GM19372 (cell line): ENCODE results near the gene ANAPC7.
A peak's percentile ranks its signal among the peaks of the same experiment; 100 is the strongest.
"Not testable (repeated sequence)": the region's sequence is repeated elsewhere in the genome, so short reads cannot be mapped to it uniquely, and the experiment has no call there.

ENCODE experiments used
- ATAC-seq: cut with Tn5 transposase; IDR thresholded peaks from one replicate; pipeline ENCODE4 v1.9.1; 2021; ENCODE audit warnings: mild to moderate bottlenecking, low read depth, moderate library complexity; ENCODE audit not compliant: unreplicated experiment

ANAPC7 gene, protein sequence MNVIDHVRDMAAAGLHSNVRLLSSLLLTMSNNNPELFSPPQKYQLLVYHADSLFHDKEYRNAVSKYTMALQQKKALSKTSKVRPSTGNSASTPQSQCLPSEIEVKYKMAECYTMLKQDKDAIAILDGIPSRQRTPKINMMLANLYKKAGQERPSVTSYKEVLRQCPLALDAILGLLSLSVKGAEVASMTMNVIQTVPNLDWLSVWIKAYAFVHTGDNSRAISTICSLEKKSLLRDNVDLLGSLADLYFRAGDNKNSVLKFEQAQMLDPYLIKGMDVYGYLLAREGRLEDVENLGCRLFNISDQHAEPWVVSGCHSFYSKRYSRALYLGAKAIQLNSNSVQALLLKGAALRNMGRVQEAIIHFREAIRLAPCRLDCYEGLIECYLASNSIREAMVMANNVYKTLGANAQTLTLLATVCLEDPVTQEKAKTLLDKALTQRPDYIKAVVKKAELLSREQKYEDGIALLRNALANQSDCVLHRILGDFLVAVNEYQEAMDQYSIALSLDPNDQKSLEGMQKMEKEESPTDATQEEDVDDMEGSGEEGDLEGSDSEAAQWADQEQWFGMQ

DNA sequence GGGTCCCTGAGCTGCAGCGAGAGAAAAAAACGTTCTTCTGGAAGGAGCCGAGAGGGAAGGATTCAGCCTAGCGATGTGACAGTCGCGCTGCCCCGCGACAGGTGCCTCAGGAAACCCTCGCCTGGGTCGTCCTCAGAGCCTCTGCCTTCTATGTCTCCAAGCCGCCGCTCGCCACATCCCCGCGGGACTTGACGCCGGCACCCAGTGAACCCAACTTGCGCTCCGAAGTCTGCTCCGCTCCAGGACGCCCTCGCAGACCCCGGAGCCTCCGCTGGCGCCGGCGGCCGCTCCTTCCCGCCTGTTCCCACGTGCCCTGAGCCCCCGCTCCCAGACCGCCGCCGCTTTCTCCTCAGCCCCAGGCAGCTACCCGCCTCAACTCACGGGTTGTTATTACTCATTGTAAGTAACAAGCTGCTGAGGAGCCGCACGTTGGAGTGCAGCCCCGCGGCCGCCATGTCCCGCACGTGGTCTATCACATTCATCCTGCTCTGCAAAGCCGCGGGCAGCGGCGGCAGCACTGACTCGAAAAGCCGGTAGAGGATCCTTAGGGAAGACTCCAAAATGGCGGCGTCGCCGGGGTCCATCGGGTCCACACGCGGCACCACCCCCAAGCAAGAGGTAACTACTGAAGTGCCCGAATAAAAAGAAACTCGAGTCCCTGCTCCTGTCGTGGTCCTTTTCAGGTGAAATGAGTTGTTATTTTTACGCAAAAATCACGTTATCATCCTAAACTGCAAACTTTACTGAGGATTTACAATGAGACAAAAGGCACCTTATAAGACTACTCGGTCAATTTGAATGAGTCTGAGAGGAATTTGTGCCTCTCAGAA is at the start of gene ANAPC7:
TSS of gene ANAPC7 (minus strand) at position 563 of the 830 bp plus-strand sequence. CDS start at position 482, 81 bp downstream.
- ATAC-seq = peak; percentile 69

DNA sequence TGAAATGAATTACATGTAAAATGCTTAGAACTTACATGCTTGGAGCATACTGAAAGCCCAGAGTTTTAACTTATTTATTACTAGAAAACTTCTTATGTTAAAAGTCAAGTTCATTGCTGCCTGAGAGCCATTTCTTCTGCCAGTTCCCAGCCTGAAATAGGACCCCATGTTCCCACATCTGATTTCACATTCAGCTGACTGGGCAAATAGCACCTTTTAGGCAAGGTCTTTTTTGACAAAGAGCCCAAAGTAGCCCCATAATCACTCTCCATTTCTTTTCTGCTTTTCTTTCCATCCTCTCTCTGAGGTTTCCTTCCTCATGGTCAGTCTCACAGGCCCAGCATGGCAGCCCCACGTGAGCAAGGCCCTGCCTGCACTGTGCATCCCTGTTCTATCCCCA is 47.8 kb upstream of the ANAPC7 start:
- no peak for ATAC-seq

DNA sequence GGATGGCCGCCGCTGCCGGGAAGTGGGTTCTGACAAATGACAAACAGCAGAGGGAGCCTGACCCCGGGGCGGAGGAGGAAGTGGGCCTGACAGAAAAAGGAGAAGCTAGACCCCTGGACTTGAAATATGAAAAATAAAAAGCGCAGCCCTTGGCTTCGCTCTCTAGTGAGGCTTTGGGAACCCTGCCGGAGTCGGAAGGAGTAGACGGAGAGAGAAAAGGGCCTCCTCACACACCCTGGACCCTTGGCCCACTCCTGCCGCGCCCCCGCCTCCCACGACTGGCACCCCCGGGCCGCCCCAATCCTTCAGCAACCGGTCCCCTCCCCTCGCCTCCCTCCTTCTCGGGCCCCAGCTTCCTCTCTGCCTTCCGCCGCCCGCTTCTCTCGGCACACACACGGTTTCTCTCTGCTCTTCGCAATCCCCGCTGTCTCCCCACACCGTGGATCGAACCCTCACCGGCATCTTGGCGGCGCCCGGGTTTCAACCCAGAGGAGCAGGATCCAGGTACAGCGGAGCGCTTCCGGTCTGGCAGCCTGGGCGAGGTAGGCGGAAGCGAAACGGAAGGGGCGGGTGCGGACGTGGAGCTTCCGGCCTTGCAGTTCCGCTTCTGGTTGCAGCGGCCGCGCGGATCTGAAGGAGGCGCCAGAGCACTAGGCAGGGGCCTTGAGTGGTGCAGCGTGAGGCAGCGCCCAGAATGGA is 46.4 kb upstream of the ANAPC7 start, which contains the start of gene ARPC3:
TSS of gene ARPC3 (minus strand) at position 539 of the 699 bp plus-strand sequence. CDS start at position 462, 77 bp downstream.
- peak; percentile 91 for ATAC-seq

DNA sequence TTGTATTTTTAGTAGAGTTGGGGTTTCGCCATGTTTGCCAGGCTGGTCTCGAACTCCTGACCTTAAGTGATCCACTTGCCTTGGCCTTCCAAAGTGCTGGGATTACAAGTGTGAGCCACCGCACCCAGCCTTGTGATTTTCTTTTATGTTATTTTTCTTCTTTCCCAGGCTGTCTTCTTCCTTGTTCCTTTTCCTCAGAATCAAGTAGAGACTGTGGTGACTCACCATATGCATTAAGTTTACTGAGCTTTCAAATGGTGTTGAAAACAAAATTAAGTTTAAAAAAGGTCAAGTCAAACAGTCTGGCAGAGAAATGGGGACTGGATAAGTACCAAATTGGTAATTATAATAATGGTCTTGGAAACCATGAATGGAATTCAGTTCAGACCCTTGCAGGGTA is 40.9 kb upstream of the ANAPC7 start:
- no peak for ATAC-seq

DNA sequence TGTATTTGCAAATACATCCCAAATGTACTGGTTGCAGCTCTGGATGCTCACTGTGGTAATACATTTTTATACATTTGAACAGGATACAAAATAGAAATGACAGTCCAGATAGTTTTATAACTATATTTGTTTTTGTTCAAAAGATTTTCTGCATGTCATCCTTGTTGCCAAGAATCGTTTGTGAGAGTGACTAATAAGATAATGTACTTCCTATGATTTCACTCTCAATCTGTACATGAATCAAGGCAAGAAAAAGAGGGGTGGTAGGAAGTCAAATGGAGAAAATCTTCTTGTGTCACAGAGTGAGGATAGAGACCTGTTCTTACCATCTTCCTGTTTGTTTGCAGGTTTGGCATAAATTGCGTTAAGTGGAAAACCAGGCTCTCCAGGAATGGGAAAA is 32.7 kb upstream of the ANAPC7 start:
- no peak for ATAC-seq

DNA sequence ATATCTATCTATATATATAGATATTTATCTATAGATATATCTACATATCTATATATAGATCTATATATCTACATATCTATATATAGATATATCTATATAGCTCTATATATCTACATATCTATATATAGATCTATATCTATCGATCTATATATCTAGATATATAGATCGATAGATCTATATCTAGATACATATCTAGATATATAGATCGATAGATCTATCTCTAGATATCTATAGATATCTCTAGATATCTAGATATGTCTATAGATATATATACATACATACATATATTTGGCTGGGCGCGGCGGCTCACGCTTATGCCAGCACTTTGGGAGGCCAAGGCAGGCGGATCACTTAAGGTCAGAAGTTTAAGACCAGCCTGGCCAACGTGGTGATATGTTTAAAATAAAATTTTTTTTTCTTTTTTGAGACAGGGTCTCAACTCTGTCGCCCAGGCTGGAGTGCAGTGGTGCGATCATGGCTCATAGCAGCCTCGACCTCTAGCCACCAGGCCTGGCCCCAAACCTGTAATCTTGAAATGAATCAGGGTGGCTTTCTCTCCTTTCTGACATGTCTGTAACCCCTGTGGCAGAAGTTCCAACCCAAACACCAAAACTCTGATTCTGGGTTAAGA is 28.6 kb upstream of the ANAPC7 start:
- peak; percentile 11 for ATAC-seq

DNA sequence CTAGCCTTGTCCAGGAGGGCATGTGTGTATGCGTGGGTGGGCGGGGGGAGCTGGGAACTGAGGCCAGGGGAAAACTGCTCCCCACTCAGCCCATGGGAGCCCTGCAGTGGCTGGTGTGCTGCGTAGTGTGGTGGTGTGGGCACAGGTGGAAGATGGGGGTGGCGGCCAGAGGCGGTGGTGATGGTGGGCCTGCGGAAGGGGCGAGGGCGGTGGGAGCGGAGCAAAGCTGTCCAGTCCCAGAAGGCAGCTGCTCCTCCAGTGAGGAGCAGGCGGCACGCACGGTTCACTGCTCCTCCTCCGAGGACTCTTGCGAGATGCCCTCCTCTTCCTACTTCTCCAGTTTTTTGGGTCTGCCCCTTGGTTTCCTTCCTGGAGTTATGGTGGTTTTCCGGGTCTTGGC is 26.2 kb upstream of the ANAPC7 start:
- not testable (repeated sequence) for ATAC-seq

DNA sequence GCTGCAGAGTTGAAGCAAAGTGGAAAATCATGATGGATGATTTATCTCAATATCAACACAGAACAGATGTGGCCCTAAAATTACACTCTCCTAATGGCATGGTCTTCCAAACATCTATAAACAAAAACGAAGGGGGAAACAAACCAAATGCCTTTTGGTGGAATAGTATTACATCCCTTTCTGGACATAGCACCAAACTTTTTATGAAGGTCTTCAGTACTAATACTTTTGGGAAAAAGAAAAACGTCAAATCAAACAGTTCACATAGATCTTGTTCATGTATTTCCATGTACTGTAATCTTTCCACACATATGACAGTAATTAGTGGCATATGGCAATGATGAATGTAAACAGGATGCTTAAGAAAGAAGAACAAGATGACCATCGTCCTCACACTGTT is 22.9 kb upstream of the ANAPC7 start:
- no peak for ATAC-seq

DNA sequence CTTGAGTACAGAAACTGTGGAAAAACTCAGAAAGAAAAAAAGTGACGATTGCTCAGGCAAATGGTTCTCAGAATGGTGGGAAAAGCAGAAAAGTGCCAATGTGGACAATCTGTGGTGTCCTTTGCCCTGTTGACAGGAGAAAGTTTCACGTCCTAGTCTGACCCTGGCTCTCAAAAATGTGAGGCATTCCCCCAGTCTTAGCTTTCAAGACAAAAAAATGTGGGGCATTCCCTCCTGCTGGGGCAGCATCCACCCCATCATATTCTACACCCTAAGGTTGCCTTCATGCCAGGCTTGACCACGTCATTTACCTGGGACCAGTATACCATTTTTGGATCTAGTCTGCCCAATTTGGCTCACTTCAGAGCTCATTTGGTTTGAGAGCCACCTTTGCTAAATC is 20.7 kb upstream of the ANAPC7 start:
- ATAC-seq = no peak

DNA sequence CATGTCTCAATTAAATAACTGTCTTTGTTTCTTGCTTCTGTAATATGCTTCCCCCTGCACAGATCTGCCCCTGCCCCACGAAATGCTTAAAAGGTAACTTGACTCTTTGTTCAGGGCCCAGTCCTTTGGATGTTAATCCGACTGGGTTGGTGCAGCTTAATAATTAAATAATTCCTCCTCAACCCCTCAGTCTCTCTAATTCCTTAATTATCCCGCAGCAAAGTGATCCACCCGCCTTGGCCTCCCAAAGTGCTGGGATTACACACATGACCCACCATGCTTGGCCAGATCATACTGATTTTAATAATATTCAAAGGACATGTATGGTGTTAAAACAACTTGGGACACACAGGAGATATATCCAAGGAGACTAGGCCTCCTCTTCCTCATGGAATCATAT is 18.2 kb upstream of the ANAPC7 start:
- ATAC-seq = no peak

DNA sequence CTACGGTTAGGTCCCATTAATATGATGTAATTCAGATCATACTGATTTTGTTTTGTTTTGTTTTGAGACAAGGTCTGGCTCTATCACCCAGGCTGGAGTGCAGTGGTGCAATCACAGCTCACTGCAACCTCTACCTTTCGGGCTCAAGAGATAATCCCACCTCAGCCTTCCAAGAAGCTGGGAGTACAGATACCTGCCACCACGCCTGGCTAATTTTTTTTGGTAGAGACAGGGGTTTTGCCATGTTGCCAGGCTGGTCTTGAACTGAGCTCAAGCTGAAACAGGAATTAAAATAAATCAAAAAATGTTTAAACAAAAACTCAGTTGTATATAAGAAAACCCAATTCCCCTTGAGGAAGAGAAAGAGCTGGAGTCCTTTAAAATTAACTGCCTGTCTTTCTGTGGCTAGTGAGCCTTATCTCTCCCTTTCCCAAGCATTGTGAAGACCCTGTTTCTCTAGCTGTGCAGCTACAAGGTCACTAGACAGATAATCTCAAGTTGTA is 17.7 kb upstream of the ANAPC7 start:
- no peak for ATAC-seq

DNA sequence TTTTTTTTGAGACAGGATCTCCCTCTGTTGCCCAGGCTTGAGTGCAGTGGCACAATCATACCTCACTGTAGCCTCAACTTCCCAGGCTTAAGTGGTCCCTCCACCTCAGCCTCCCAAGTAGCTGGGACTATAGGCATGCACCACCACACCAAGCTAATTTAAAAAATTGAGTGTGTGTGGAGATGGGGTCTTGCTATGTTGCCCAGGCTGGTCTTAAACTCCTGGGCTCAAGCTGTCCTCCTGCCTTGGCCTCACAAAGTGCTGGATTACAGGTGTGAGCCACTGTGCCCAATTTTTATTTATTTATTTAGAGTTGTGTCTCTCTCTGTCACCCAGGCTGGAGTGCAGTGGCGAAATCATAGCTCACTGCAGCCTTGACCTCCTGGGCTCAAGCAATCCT is 17.1 kb upstream of the ANAPC7 start:
- ATAC-seq = not testable (repeated sequence)

DNA sequence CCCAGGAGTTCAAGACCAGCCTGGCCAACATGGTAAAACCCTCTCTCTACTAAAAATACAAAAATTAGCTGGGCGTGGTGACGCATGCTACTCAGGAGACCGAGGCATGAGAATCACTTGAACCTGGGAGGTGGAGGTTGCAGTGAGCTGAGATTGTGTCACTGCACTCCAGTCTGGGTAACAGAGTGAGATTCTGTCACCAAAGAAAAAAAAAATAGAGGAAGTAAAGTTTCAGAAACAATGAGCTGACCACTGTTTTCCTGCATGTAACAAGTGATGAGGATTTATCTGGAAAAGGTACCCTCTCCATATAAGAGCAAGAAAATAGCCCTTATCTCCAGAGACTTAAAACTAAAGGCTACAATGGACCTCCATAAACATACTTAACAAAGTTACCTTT is 13.6 kb upstream of the ANAPC7 start:
- ATAC-seq = not testable (repeated sequence)

DNA sequence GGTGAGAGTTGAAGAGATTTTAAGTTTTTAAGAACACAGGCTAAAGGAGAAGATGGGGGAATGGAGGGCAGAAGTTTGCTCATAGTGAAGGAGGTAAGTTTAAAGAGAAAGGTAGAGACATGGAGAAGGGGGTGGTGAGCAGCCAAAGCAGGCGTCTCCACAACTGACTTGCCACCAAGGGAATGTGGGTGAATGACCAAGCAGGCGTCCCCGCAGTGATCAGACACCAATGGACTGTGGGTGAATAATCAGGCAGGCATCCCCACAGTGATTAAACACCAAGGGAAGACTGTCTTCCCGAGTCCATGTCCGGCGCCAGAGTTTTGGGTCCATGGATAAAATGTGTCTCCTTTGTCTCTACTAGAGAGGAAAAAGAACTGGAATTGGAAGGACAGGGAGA is 6.6 kb upstream of the ANAPC7 start:
- ATAC-seq = not testable (repeated sequence)

DNA sequence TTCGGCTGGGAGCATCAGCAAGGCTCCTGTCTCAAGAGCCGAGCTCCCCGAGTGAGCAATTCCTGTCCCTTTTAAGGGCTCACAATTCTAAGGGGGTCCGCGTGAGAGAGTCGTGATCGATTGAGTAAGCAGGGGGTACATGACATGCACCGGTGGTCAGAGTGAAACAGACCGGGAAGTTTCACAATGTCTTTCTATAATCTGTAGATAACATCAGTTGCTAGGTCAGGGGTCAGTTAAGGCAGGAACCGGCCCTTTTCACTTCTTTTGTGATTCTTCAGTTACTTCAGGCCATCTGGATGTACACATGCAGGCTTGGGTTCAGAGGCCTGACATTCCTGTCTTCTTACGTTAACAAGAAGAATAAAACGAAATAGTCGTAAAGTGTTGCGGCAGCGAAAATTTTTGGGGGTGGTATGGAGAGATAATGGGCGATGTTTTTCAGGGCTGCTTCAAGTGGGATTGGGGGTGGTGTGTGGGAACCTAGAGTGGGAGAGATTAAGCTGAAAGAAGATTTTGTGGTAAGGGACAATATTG is 1.7 kb upstream of the ANAPC7 start:
- ATAC-seq = not testable (repeated sequence)

DNA sequence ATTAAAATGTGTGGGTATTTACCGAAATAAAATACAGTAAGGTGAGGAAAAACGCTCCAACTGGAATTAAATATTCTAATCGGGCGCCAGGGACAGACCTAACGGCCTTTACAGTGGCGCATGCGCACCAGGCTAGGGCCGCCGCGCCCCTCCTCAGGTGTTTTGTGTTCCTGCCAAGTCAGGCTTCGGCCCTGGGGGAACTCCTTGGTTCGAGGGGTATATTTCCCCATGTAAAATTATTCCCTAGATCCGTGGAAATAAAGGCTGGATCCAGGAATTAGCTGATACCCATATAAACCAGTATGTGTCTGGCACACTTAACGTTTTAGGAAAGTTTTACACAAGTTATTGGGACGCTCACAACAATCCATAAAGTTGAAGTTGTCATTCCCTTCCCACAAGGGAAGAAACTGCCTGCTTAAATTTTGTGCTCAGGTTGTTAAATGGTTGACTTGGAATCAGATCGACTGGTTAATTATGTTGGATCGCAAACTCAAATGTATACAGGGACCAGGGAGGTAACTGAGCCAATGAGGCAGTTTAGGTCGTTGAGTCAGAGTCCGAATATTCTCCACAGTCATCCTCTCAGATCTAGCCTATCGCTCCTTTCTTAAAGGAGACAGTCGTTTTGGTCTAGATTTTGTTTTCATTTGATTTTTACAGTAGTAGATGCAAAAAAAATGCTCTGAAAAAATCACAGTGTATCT is 621 bp upstream of the ANAPC7 start:
- ATAC-seq = peak; percentile 53

DNA sequence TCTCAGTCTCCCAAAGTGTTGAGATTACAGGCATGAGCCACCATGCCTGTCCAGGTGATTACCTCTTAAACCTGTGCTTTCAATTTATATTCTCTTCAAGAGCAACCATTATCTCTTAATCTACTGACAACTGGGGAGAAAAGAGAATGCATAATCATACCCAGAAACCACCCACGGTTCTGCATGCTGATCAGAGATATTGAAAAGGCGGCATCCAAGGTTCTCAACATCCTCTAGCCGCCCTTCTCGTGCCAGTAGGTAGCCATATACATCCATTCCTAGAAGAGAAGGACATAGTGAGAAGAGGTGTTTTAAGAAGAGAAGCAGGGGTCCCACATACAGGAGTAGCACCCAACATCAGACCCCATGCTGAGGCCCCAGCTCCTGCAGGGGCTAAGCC is 20.8 kb downstream of the ANAPC7 start:
- ATAC-seq = no peak

DNA sequence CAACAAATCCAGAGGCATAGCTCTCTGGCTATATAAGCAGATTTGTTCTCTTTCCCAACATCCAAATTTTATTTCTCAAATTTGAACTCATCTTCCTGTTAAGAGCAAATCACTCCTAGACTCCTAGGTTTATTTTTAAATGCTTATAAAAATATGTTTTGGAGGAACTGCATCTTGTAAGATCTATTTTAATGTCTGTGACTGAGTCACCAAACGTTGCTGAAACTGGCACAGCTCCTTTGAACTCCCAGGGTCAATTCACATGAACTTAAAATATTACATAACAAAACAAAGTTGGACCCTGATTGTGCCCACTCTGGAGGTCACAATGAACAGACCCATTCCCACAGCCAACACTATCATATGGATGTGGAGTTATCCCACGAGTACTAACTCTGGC is 23.9 kb downstream of the ANAPC7 start:
- ATAC-seq = no peak

DNA sequence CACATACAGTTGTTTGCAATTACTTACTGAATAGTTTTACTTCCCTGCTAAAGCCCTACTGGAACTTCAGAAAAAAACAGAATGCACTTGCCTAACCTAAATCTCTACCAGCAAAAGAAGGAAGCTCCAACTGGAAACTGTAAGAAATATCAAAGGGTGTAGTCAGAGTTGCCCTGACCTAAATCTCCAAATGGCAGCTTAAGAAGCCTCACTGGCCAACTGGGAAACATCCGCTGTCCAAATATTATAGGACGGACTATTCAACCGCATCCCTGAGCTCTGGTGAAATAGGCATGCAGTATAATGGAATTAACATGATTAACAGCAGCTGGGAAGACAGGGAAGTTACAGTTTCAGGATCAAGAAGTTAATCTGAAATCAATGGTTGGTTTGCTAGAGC is 24.3 kb downstream of the ANAPC7 start:
- ATAC-seq = no peak
